Right lobe of liver (tissue), 4 donors: ENCODE results near the gene ABHD13.

Source experiments
- CTCF ChIP-seq, 4 donors: fragments of 200-600 bp in 3 of 4; fragments of 450-650 bp in 1 of 4; IDR thresholded peaks; one replicate each; pipeline versions ENCODE4 v1.5.1 to v1.8.0; 2016 to 2022; ENCODE audit warnings: antibody characterized with exemption in 4 of 4, mild to moderate bottlenecking in 2 of 4
- POLR2A ChIP-seq: fragments of 450-650 bp; IDR thresholded peaks from one replicate; pipeline ENCODE4 v1.6.1; 2017; ENCODE audit warnings: antibody characterized with exemption, mild to moderate bottlenecking
- donor health status: DM: no; HTN: no; CAD: no.
- donor health status: DM: no; HTN: no; CAD: no.
- donor health status: DM: no; HTN: yes; CAD: no.

GRCh38 chr13:108218044-108218974 lies at the start of gene ABHD13:
- TF ChIP-seq POLR2A, result peak; percentile 80
- no peak for TF ChIP-seq CTCF (IDR thresholded peaks at IDR 0.05)
